Stimulated activated CD4-positive, alpha-beta T cell treated with anti-CD3 and anti-CD28 coated beads, Interleukin-2, amount 100 ng/mL, for 48 hours (primary cell): ENCODE results near the gene RHOV.
"Not testable (repeated sequence)": the region's sequence is repeated elsewhere in the genome, so short reads cannot be mapped to it uniquely, and the experiment has no call there.

Experiments
- DNase-seq, 2 donors: peaks; one replicate each; pipeline ENCODE4 v3.0.0-alpha.2; 2020

The RHOV gene

DNA sequence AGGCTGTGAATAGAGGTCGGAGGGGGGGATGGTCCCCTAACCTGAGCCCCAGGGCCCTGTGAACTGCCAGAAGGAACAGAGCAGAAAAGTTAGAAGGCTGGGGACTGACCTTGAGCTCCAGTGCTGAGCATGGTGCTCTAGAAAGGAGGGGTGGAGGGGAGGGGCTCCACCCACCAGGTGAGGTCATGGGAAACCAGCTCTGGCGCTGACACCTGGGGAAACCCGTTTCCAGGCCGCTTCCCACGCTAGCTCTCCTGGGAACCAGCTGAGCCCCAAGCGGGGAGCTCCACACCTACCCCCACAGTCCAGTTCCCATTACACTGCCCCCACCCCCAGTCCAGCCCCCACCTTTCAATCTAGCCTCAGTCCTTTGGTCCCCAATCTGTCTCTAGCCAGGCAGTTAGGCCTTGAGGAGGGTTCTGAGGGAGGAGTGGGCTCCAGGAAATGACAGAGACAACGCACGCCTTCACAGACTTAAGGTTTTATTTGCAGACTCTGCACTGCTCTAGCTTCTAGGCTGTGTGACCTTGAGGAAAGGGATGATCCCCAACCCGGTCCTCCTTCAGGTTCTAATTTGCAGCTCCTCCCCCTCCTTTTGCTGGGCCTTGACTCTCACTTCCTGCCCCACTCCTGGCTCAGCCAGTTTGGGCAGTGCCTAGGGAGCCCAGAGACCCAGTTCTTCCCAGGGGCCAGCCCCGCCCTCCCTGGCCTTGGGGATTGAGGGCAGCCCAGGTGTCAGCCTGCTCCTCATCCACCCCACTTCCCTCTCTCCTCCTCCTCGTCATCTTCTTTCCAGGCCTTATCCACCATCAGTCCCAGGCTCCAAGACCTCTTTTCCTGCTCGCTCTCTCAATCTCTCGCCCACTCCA is 2.1 kb downstream of the RHOV start:
- no peak for DNase-seq

- no peak for DNase-seq
Observed at GRCh38 chr15:40870716-40871115, 3.3 kb downstream of the RHOV start.

- DNase-seq = no peak
Observed at GRCh38 chr15:40869686-40870085, 4.3 kb downstream of the RHOV start.

GRCh38 chr15:40867199-40867598 is 6.8 kb downstream of the RHOV start:
- no peak for DNase-seq

GRCh38 chr15:40863660-40864270 is 10.3 kb downstream of the RHOV start:
- no peak for DNase-seq

DNA sequence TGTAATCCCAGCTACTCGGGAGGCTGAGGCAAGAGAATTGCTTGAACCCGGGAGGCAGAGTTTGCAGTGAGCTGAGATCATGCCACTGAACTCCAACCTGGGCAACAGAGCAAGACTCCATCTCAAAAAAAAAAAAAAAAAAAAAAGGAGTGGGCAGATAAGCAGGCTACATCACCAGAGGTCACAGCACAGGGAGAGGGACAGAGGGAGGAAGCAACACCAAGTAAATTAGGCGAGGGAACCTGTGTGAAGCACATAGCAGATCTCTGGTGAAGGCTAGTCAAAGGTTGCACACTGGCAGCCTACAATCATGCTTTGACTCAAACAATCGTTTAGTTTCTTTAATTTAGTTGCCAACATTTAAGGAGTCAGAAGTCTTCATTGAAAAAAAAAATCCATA is 12.9 kb downstream of the RHOV start:
- not testable (repeated sequence) for DNase-seq

DNA sequence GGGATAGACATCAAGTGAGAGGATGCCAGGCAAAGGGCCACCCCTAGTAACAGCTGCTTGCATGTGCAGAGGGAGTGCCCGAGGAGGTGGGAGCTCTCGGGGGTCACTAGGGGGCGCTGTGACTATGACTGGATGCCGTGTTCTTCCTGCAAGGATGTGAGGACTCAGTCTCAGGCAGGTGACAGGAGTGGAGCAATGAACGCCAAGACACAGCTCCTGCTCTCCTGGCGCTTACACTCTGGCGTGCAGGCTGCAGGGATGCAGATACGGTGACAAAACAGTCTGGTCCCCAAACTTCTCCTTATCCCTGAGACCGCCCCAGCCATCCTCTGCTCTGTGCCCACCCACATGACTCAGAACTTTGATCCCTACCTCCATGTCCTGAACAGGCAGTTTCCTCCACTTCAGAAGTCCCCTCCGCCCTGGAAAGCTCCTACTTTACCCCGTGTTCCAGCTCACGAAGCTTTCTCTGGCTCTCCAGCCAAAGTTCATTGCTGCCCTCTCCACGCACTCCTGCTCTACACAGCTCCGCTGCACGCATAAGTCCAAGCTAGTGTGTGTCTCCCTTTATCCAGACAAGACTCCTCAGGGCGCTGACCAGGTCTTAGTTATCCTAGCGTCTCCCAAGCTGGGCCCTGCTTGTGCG is 14.7 kb downstream of the RHOV start:
- DNase-seq = peak; percentile 90 to 91

DNA sequence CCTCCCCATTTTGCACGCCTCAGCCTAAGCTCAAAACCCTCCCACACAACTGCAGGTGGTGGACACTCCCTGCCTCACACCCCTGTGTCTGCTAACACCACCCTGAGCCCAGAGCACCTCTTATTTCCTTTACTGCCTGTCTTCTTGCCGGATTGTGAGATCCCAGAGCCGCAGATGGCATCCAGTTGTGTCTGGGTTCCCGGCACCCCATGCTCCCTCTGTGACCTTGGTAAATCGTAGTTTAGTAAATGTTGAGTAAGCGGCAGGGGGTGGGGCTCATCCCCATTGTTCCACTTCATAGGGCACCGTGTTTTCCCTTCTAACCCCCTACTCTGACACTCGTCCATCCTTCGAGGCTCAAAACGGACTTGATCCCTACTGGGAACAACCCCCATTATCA is 15.3 kb downstream of the RHOV start:
- no peak for DNase-seq

DNA sequence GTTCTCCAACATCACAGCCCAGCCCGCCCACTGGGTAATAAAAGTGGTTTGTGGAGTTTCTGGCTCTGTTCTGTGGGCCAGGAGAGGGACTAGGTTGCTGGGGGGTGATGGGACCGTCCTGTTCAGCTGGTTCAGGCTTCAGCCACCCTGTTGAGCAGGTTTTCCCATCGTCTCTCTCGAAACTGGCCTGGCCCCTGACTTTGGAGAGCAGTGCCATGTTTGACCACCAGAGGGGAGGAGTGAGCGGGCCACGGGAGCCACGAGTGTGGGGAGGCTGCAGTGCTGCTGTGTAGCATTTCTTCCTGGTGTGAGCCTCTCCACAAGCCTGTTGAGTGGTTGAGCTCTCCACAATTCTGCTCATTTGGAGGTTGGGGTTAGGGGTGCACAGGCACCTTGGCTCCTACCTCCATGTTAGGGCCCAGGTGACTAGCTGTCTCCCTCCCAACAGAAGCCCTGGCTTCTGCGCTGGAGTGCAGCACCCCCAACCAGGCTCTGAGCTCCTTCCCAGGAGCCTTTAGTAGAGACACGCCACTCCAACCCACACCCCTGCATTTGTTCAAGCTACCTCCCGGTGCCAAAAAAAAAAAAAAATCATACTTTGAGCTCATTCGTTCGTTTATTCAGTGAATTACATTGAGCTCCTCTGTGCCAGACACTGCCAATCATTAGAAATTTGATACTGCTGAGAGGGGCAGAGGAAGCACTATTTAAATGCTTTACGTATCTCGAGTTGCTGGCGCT is 16.3 kb downstream of the RHOV start:
- DNase-seq = peak; percentile 85 to 86

DNA sequence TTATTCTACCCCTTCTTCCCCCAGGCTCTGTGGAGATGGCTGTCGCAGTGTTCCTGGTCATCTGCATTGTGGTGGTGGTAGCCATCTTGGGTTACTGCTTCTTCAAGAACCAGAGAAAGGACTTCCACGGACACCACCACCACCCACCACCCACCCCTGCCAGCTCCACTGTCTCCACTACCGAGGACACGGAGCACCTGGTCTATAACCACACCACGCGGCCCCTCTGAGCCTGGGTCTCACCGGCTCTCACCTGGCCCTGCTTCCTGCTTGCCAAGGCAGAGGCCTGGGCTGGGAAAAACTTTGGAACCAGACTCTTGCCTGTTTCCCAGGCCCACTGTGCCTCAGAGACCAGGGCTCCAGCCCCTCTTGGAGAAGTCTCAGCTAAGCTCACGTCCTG is 17.3 kb downstream of the RHOV start:
- DNase-seq = no peak

DNA sequence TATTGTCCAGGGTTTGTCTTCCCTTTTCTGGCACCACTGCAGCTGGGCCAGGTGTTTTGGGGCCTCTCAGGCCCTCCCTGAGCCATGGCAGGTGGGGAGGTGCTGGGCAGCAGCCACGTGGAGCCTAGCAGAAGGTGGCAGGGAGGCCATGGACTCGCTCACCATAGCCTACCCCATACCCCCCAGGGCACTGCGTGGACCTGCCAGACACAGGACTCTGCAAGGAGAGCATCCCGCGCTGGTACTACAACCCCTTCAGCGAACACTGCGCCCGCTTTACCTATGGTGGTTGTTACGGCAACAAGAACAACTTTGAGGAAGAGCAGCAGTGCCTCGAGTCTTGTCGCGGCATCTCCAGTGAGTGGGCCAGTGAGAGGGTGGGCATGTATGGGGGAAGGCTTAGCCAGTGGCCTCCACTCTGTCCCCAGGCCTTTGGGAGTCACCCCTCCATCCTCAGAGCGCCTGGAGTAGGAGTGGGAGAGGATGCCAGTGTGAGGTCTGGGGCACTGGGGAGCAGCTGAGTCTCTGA is 18.3 kb downstream of the RHOV start:
- DNase-seq = no peak

DNA sequence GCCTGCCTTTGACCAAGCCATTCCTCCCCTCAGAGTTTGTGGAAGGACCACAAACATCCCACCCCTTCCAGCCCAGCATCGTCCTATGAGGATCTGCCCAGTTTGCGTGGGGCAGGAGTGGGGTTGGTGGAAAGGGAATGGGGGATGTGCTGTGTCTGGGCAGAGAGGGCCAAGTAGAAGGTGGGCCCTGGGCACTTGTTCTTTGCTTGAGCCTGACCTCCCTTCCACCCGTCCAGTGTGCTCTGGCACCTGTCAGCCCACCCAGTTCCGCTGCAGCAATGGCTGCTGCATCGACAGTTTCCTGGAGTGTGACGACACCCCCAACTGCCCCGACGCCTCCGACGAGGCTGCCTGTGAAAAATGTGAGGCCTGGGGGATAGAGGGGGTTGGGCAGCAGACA is 19.9 kb downstream of the RHOV start:
- DNase-seq = no peak

DNA sequence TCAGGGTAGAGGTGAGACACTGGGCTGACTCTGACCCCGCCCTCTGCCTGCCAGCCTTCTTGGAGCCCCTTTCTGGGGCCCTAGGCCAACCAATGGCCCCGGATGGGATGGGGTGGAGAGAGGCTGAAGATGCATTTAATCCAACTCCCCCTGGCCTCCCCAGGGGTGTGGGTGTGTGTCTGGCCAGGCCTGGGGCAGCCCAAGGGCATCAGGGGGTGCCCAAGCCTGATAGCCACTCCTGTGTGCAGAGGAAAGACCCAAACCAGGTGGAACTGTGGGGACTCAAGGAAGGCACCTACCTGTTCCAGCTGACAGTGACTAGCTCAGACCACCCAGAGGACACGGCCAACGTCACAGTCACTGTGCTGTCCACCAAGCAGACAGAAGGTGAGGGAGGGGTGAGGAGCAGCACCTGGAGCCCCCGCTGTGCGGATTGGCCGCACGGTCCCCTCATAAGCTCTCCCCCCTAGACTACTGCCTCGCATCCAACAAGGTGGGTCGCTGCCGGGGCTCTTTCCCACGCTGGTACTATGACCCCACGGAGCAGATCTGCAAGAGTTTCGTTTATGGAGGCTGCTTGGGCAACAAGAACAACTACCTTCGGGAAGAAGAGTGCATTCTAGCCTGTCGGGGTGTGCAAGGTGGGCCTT is 20.7 kb downstream of the RHOV start:
- DNase-seq = no peak

DNA sequence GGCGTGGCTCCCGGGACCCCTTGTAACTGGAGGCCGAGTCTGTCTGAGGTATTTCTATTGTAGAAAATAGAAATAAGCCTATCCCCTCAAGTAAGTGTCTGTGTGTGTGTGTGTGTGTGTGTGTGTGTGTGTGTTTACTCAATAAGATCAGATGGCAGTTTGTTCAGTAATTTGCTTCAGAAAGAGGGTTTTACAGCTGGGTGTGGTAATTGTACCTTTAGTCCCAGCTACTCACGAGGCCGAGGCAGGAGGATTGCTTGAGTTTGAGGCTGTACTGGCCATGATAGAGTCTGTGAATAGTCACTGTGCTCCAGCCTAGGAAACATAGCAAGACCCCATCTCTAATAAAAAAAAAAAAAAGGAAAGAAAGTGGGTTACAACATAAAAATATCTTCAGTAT is 21.5 kb downstream of the RHOV start:
- DNase-seq = no peak

- DNase-seq = no peak
Observed at GRCh38 chr15:40850576-40851112, 23.4 kb downstream of the RHOV start.

DNA sequence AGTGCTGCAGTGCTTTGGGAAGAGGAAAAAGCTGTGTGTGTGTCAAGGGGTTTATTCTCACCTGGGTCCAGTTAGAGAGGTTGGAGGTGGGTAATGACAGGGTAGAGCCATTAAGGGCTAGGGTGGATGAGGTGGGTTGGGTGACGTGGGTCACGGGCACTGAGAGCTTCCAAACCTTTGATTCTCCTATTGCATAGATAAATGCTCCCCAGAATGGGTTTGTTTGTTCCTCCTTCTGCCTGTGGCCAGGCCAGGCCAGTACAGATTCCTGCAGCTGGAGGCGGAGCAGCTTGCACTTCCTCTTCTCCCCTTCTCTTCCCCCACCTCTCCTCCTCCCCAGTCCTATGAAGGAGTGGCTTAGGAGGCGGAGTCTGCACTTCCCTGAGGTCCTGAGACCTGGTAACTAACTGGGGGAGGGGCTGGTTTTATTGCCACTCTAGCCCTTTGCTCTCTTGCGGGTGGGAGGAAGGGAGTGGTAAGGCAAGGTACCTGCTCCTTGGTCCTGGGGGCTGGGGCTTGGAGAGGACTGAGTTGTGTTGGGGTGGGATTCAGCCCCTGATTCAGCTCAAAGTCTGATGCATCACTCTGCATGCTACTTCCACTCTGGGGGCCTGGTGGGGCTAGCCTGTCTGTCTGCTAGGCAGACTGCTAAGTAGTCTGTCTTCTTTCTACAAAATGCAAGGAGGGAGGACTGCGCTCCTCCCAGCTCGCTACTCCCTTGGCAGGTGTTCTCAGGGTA is 26.6 kb downstream of the RHOV start:
- no peak for DNase-seq

DNA sequence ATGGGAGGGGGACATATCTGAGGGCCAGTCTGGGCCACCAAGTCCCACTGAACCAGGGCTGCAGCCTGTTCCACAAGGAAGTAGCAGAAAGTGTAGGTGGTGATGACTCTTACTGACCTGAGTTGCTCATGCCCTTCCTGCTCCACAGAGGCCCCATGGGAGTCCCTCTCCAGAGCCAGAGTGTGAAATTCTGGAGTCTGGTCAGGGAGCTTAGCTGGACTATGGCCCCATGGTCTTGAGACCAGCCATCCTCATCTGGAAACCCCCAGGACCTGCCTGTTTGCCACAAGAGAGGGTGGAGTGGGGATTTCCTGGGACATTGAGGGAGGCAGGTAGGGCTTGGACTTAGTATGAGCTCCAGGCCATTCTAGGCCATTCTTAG is 27.2 kb downstream of the RHOV start:
- no peak for DNase-seq

GRCh38 chr15:40845511-40846284 is 28.3 kb downstream of the RHOV start:
- DNase-seq = no peak

- DNase-seq = no peak
Observed at GRCh38 chr15:40845036-40845435, 29.0 kb downstream of the RHOV start.

DNA sequence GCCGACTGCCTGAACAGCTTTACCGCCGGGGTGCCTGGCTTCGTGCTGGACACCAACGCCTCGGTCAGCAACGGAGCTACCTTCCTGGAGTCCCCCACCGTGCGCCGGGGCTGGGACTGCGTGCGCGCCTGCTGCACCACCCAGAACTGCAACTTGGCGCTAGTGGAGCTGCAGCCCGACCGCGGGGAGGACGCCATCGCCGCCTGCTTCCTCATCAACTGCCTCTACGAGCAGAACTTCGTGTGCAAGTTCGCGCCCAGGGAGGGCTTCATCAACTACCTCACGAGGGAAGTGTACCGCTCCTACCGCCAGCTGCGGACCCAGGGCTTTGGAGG is 29.4 kb downstream of the RHOV start:
- peak; percentile 20 to 32 for DNase-seq
